ENCODE data around the gene CREB5.

- TF ChIP-seq POLR2A (IDR thresholded peaks at IDR 0.05; ENCODE audit: low read depth, low read length) (no peak), POLR2AphosphoS5 (IDR thresholded peaks at IDR 0.05; ENCODE audit: low read depth, low read length) (no peak), TAF1 (IDR thresholded peaks at IDR 0.05; ENCODE audit: borderline replicate concordance, low read depth, low read length) (no peak)
Measured at GRCh38 chr7:28488061-28488791, 75.9 kb downstream of the CREB5 start.

Measured in GM12892 (cell line).